Stimulated activated CD4-positive, alpha-beta T cell treated with anti-CD3 and anti-CD28 coated beads, Interleukin-2, amount 100 ng/mL, for 48 hours (primary cell): ENCODE data around the gene SKA2.
"Not testable (repeated sequence)": the region's sequence is repeated elsewhere in the genome, so short reads cannot be mapped to it uniquely, and the experiment has no call there.

Experiments
- DNase-seq, 2 donors: peaks; one replicate each; pipeline ENCODE4 v3.0.0-alpha.2; 2020

Gene SKA2

GRCh38 chr17:59151006-59151405, 4.0 kb downstream of the SKA2 start:
- no peak for DNase-seq

GRCh38 chr17:59149841-59150511, 5.0 kb downstream of the SKA2 start:
- no peak for DNase-seq

- no peak for DNase-seq
These were observed 5.9 kb downstream of the SKA2 start for GRCh38 chr17:59149051-59149450.

- no peak for DNase-seq
These were observed 9.4 kb downstream of the SKA2 start for GRCh38 chr17:59145571-59146096.

GRCh38 chr17:59141860-59142259, 13.1 kb downstream of the SKA2 start:
- DNase-seq = no peak

- DNase-seq = no peak
These were observed 15.0 kb downstream of the SKA2 start for GRCh38 chr17:59139939-59140338.

- DNase-seq = not testable (repeated sequence)
These were observed 16.6 kb downstream of the SKA2 start for GRCh38 chr17:59138339-59138738.

- DNase-seq = no peak
These were observed 23.9 kb downstream of the SKA2 start for GRCh38 chr17:59131131-59131530.

GRCh38 chr17:59129814-59130213, 25.2 kb downstream of the SKA2 start:
- DNase-seq = no peak

- DNase-seq = no peak
These were observed 28.1 kb downstream of the SKA2 start for GRCh38 chr17:59126809-59127417.

- DNase-seq = no peak
These were observed 30.3 kb downstream of the SKA2 start for GRCh38 chr17:59124665-59125064.

GRCh38 chr17:59121901-59122480, 33.0 kb downstream of the SKA2 start:
- DNase-seq = no peak

- DNase-seq = no peak
These were observed 39.5 kb downstream of the SKA2 start for GRCh38 chr17:59115474-59115873.

GRCh38 chr17:59111539-59111938, 43.4 kb downstream of the SKA2 start:
- DNase-seq = no peak

- DNase-seq = no peak
These were observed 44.0 kb downstream of the SKA2 start for GRCh38 chr17:59110973-59111372.

GRCh38 chr17:59108400-59109102, 46.4 kb downstream of the SKA2 start:
- DNase-seq = no peak

GRCh38 chr17:59107306-59107670, 47.7 kb downstream of the SKA2 start:
- DNase-seq = no peak

GRCh38 chr17:59106463-59107305, 48.3 kb downstream of the SKA2 start, which contains the start of gene TRIM37:
TSS of gene TRIM37 (minus strand) at chr17:59106880. CDS start at chr17:59106461, 419 bp downstream.
- peak; percentile 96 to 97 for DNase-seq

GRCh38 chr17:59105852-59106462, 49.0 kb downstream of the SKA2 start:
- peak; percentile 51 to 55 for DNase-seq

- no peak for DNase-seq
These were observed 53.8 kb downstream of the SKA2 start for GRCh38 chr17:59101178-59101577.

- DNase-seq = no peak
These were observed 57.1 kb downstream of the SKA2 start for GRCh38 chr17:59097876-59098275.
